H54 (cell line): ENCODE results near the gene AKT1.
A peak's percentile ranks its signal among the peaks of the same experiment; 100 is the strongest.

ENCODE experiments used
- DNase-seq: peaks from one replicate; pipeline ENCODE4 v3.0.0; 2011; ENCODE audit warnings: low spot score, mixed read lengths; ENCODE audit not compliant: insufficient read length
- FAIRE-seq: peaks from 3 replicates; lab custom pipeline; 2011; peaks lifted over from hg19 to GRCh38; lab: Jason Lieb, UNC
- POLR2A ChIP-seq: IDR thresholded peaks from 2 replicates; pipeline ENCODE4 v1.6.1; 2011; ENCODE audit warnings: low read depth, mild to moderate bottlenecking, low read length

The AKT1 gene

GRCh38 chr14:104799244-104800014, 3.9 kb upstream of the AKT1 start:
- DNase-seq (peak; percentile 65), FAIRE-seq (no peak)
- TF ChIP-seq POLR2A, result no peak

- FAIRE-seq (no peak), DNase-seq (peak; percentile 51)
- TF ChIP-seq POLR2A, result no peak
Observed at GRCh38 chr14:104798300-104799243, 3.0 kb upstream of the AKT1 start.

GRCh38 chr14:104797115-104798044, 1.8 kb upstream of the AKT1 start:
- no peak for TF ChIP-seq POLR2A
- DNase-seq (peak; percentile 51), FAIRE-seq (no peak)

GRCh38 chr14:104796687-104797081, 1.1 kb upstream of the AKT1 start:
- DNase-seq (no peak), FAIRE-seq (no peak)
- TF ChIP-seq POLR2A, result no peak

GRCh38 chr14:104795781-104796686, 486 bp upstream of the AKT1 start:
- FAIRE-seq, result no peak
- peak; percentile 25; the same call in 1 of the 2 replicates for TF ChIP-seq POLR2A

GRCh38 chr14:104794631-104794992, 936 bp downstream of the AKT1 start:
- FAIRE-seq (no peak), DNase-seq (peak; percentile 82)
- no peak for TF ChIP-seq POLR2A

More at GRCh38 chr14:104795781-104796686, 486 bp upstream of the AKT1 start:
- DNase-seq, result peak; percentile 85

GRCh38 chr14:104794099-104794498, 1.4 kb downstream of the AKT1 start:
- no peak for TF ChIP-seq POLR2A
- DNase-seq, result no peak
- FAIRE-seq, result no peak

- TF ChIP-seq POLR2A, result no peak
- FAIRE-seq, result no peak
- DNase-seq, result no peak
Observed at GRCh38 chr14:104793703-104793959, 1.9 kb downstream of the AKT1 start.

GRCh38 chr14:104792945-104793702, 2.4 kb downstream of the AKT1 start:
- DNase-seq, result no peak
- TF ChIP-seq POLR2A, result no peak
- FAIRE-seq, result no peak

GRCh38 chr14:104792101-104792884, 3.3 kb downstream of the AKT1 start:
- DNase-seq, result no peak
- no peak for FAIRE-seq
- TF ChIP-seq POLR2A, result no peak

GRCh38 chr14:104791425-104791824, 4.1 kb downstream of the AKT1 start:
- no peak for FAIRE-seq
- no peak for TF ChIP-seq POLR2A

More at GRCh38 chr14:104791425-104791824, 4.1 kb downstream of the AKT1 start:
- no peak for DNase-seq
